Neural progenitor cell (in vitro differentiated cells): Measurements from ENCODE around the gene FARP2. TPM values are rescaled to one million over a fixed set of nuclear protein-coding genes. Genes with fewer than 3 reads are reported as not detected.
"Not testable (repeated sequence)": the region's sequence is repeated elsewhere in the genome, so short reads cannot be mapped to it uniquely, and the experiment has no call there.

ENCODE experiments used
- DNase-seq: peaks from one replicate; pipeline ENCODE4 v3.0.0-alpha.2; 2016; ENCODE audit warnings: low spot score
- H2AFZ ChIP-seq: fragments of 200-600 bp; sonication (generic); replicated peaks from 2 replicates; pipeline ENCODE4 v1.6.1; 2016; ENCODE audit warnings: antibody characterized with exemption
- H3F3A ChIP-seq: fragments of 200-600 bp; sonication (generic); 2 replicates; pipeline ENCODE4 v1.6.1; 2016; ENCODE audit warnings: antibody characterized with exemption, low read depth
- H3K27ac ChIP-seq: fragments of 200-600 bp; sonication (generic); 2 replicates; pipeline ENCODE4 v1.5.1; 2016; ENCODE audit warnings: mild to moderate bottlenecking
- H3K27me3 ChIP-seq: fragments of 200-600 bp; sonication (generic); 2 replicates; pipeline ENCODE4 v1.6.1; 2016; ENCODE audit warnings: mild to moderate bottlenecking, moderate library complexity
- H3K36me3 ChIP-seq: fragments of 200-600 bp; sonication (generic); 2 replicates; pipeline ENCODE4 v1.5.1; 2016
- H3K4me1 ChIP-seq: fragments of 200-600 bp; sonication (generic); 2 replicates; pipeline ENCODE4 v1.6.1; 2016; ENCODE audit warnings: mixed run types
- H3K4me2 ChIP-seq: fragments of 200-600 bp; sonication (generic); 2 replicates; pipeline ENCODE4 v1.6.1; 2016
- H3K4me3 ChIP-seq: fragments of 200-600 bp; sonication (generic); 2 replicates; pipeline ENCODE4 v1.5.1; 2016
- H3K79me2 ChIP-seq: fragments of 200-600 bp; sonication (generic); 2 replicates; pipeline ENCODE4 v1.6.1; 2016; ENCODE audit warnings: low read depth
- H3K9ac ChIP-seq: fragments of 200-600 bp; sonication (generic); 2 replicates; pipeline ENCODE4 v1.6.1; 2016
- H3K9me3 ChIP-seq: fragments of 200-600 bp; sonication (generic); 2 replicates; pipeline ENCODE4 v1.5.1; 2016; ENCODE audit warnings: low read depth
- H4K20me1 ChIP-seq: fragments of 200-600 bp; sonication (generic); 2 replicates; pipeline ENCODE4 v1.6.1; 2016; ENCODE audit warnings: low read depth
- H3K27ac Mint-ChIP-seq: 3 replicates; pipeline ENCODE4 v1.8.0; 2021; ENCODE audit warnings: mixed read lengths
- H3K27me3 Mint-ChIP-seq: 2 replicates; pipeline ENCODE4 v1.8.0; 2022; ENCODE audit warnings: low read depth, mild to moderate bottlenecking, inconsistent platforms, moderate library complexity, mixed read lengths; ENCODE audit not compliant: insufficient read depth
- H3K36me3 Mint-ChIP-seq: 3 replicates; pipeline ENCODE4 v1.8.0; 2021; ENCODE audit warnings: mixed read lengths
- H3K4me1 Mint-ChIP-seq: 3 replicates; pipeline ENCODE4 v1.8.0; 2021; ENCODE audit warnings: mixed read lengths
- H3K4me3 Mint-ChIP-seq: 3 replicates; pipeline ENCODE4 v1.8.0; 2021; ENCODE audit warnings: mild to moderate bottlenecking, moderate library complexity, mixed read lengths
- H3K9me3 Mint-ChIP-seq: 3 replicates; pipeline ENCODE4 v1.8.0; 2020; ENCODE audit warnings: mixed read lengths
- EZH2 ChIP-seq: fragments of 200-600 bp; sonication (generic); IDR thresholded peaks from 2 replicates; pipeline ENCODE4 v1.6.1; 2017; ENCODE audit warnings: antibody characterized with exemption, mild to moderate bottlenecking, moderate library complexity
- EZH2phosphoT487 ChIP-seq: fragments of 200-600 bp; sonication (generic); IDR thresholded peaks from 2 replicates; pipeline ENCODE4 v1.6.1; 2017; ENCODE audit warnings: antibody characterized with exemption
- total RNA-seq: library from RNA; depleted of rRNA; stranded (reverse); fragments of >200 nt; gene quantifications from 2 replicates; pipeline ENCODE4 v1.2.3, GENCODE V29; 2015; ENCODE audit warnings: low replicate concordance
- TF ChIP-seq, protein P1 (sequence below): fragments of 200-600 bp; sonication (generic); IDR thresholded peaks from 2 replicates; pipeline ENCODE4 v1.5.1; 2017; ENCODE audit warnings: antibody characterized with exemption, mild to moderate bottlenecking

The FARP2 gene
- total RNA-seq, 1 donor from 2014 or later, result 32.3 TPM

DNA sequence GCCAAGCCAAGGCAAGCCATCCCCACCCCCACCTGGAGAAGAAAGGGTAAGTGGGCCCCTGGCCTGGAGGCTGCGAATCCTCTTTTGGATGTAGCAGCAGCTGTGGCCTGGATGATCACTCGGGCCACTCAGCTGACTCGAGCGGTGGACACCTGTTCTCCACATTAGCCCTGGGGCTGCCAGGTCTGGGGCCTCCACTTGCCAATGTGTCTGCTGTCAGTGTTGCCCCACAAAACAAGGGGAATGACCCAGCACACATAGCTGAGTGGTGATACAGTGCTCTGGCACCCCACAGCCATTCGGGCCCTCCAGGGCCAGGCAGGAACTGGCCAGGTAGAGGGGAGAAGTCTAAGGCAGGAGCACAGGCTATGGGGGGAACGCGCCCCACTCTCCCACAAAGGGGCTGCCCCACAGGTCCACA is 149.7 kb downstream of the FARP2 start:
- H3F3A ChIP-seq, result no peaks in the 10 kb centered on the region
- no peak overlapping the region for H3K9ac ChIP-seq
- H3K4me3 Mint-ChIP-seq, result peak overlapping the region; percentile 24
- DNase-seq, result no peak
- H3K27me3 ChIP-seq, result peaks cover 11% of the 10 kb centered on the region
- no peaks in the 10 kb centered on the region for H3K27me3 Mint-ChIP-seq
- peaks cover 68% of the 10 kb centered on the region for H3K79me2 ChIP-seq
- H3K9me3 Mint-ChIP-seq, result no peaks in the 10 kb centered on the region
- peaks cover 22% of the 10 kb centered on the region for H3K4me1 ChIP-seq
- peaks cover 56% of the 10 kb centered on the region for H4K20me1 ChIP-seq
- no peak overlapping the region for H3K27ac Mint-ChIP-seq
- TF ChIP-seq EZH2phosphoT487, result no peak
- TF ChIP-seq, protein P1, sequence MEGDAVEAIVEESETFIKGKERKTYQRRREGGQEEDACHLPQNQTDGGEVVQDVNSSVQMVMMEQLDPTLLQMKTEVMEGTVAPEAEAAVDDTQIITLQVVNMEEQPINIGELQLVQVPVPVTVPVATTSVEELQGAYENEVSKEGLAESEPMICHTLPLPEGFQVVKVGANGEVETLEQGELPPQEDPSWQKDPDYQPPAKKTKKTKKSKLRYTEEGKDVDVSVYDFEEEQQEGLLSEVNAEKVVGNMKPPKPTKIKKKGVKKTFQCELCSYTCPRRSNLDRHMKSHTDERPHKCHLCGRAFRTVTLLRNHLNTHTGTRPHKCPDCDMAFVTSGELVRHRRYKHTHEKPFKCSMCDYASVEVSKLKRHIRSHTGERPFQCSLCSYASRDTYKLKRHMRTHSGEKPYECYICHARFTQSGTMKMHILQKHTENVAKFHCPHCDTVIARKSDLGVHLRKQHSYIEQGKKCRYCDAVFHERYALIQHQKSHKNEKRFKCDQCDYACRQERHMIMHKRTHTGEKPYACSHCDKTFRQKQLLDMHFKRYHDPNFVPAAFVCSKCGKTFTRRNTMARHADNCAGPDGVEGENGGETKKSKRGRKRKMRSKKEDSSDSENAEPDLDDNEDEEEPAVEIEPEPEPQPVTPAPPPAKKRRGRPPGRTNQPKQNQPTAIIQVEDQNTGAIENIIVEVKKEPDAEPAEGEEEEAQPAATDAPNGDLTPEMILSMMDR, result no peak
- TF ChIP-seq EZH2, result no peak
- no peaks in the 10 kb centered on the region for H3K36me3 ChIP-seq
- no peaks in the 10 kb centered on the region for H3K9me3 ChIP-seq
- H3K27ac ChIP-seq, result no peak overlapping the region
- peaks cover 4% of the 10 kb centered on the region for H3K36me3 Mint-ChIP-seq
- H3K4me1 Mint-ChIP-seq, result peaks cover 19% of the 10 kb centered on the region
- H2AFZ ChIP-seq, result no peak overlapping the region
- H3K4me2 ChIP-seq, result peak overlapping the region; percentile 10
- no peak overlapping the region for H3K4me3 ChIP-seq

DNA sequence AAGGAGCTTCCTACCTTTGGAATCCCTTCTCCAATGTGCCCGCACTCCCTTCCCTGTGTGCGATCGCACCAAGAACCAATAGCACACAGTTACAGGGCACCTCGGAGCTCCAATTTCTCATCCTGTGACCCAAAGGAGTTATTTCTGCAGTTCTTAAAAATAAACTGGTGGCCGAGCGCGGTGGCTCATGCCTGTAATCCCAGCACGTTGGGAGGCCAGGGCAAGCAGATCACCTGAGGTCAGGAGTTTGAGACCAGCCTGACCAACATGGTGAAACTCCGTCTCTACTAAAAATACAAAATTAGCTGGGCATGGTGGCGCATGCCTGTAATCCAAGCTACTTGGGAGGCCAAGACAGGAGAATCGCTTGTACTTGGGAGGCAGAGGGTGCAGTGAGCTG is 150.2 kb downstream of the FARP2 start:
- DNase-seq, H2AFZ ChIP-seq, H3K9me3 ChIP-seq, H3K27me3 Mint-ChIP-seq, H3K36me3 Mint-ChIP-seq, H3K27ac Mint-ChIP-seq, H3K4me3 ChIP-seq, H3K9me3 Mint-ChIP-seq, H3K9ac ChIP-seq, H3F3A ChIP-seq, H3K4me2 ChIP-seq, H3K27ac ChIP-seq, H3K36me3 ChIP-seq: not testable (repeated sequence)
- Histone ChIP-seq H3K79me2 (peaks cover 68% of the 10 kb centered on the region), H3K27me3 (peaks cover 11% of the 10 kb centered on the region), H4K20me1 (peaks cover 52% of the 10 kb centered on the region), H3K4me1 (peaks cover 22% of the 10 kb centered on the region)
- Mint-ChIP-seq H3K4me3 (peak overlapping the region; percentile 92), H3K4me1 (peaks cover 19% of the 10 kb centered on the region)

DNA sequence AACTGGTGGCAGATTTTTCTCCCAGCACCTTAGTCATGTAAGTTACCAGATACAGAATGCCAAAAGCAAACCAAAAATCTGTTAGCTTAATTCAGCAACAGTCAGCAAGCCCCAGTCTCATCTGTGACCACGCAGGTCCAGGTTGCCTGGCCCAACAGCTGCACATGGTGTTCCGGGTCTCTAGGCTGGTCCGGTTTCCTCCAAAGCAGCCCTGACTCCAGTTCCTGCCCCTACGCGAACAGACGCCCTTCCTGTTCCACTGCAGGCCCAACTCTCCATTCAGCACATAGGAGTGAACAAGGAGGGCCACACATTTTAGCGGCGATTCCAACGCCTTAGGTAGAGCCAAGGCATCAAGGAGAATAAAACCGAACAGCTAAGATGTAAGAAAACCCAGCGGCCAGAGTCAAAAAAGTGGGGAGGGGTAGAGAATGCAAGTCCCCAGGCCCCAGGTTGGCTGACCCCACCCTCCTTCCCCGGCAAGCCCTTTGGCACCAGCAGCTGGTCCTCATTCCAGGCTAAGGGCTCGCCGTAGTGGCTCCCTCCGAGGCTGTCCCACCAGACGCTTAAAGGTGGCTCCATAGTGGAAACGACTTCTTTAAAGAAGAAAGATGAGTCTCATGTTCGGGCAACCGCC is 150.8 kb downstream of the FARP2 start:
- Mint-ChIP-seq H3K9me3 (no peaks in the 10 kb centered on the region), H3K27me3 (no peaks in the 10 kb centered on the region), H3K27ac (peak overlapping the region; percentile 2), H3K4me1 (peaks cover 19% of the 10 kb centered on the region), H3K4me3 (peak overlapping the region; percentile 92), H3K36me3 (peaks cover 3% of the 10 kb centered on the region)
- Histone ChIP-seq H3K27me3 (peaks cover 11% of the 10 kb centered on the region), H3K36me3 (no peaks in the 10 kb centered on the region), H3K4me1 (peaks cover 22% of the 10 kb centered on the region), H3K9me3 (no peaks in the 10 kb centered on the region), H3K79me2 (peaks cover 62% of the 10 kb centered on the region), H3K9ac (peak overlapping the region; percentile 52), H3K27ac (no peak overlapping the region), H3F3A (no peaks in the 10 kb centered on the region), H4K20me1 (peaks cover 47% of the 10 kb centered on the region), H2AFZ (no peak overlapping the region), H3K4me3 (peak overlapping the region; percentile 95), H3K4me2 (peak overlapping the region; percentile 92)
- no peak for DNase-seq
- no peak for TF ChIP-seq EZH2phosphoT487
- TF ChIP-seq, protein P1, result no peak
- no peak for TF ChIP-seq EZH2
